CD4-positive, alpha-beta T cell treated with Interleukin-4 for 4 hours (primary cell): ENCODE results near the gene ACTN1.
A peak's percentile ranks its signal among the peaks of the same experiment; 100 is the strongest.

Experiments
- DNase-seq: peaks from one replicate; pipeline ENCODE4 v3.0.0-alpha.2; 2020

Gene ACTN1

GRCh38 chr14:68968721-68969120 lies 10.4 kb downstream of the ACTN1 start:
- DNase-seq = no peak

DNA sequence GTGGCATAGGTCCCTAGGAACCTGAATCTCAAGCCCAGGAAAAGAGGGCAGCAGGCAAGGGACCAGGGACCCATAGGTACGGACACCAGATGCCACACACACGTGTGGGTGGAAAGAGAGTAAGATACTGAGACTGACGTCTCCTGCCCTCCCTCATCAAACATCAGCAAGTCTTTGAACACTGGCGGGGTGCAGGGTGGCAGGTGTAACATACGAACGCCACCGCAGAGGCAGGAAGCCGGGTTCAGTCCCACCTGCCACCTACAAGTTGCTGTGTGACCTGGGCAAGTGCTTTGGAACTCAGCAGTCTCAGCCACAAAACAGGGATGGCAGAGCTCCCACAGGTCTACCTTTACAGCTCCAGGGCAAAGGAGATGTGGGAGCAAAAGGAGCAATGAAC lies 11.1 kb downstream of the ACTN1 start:
- peak; percentile 65 for DNase-seq

GRCh38 chr14:68967459-68967940 lies 11.6 kb downstream of the ACTN1 start:
- no peak for DNase-seq

- no peak for DNase-seq
These were observed 12.2 kb downstream of the ACTN1 start for GRCh38 chr14:68966872-68967301.

DNA sequence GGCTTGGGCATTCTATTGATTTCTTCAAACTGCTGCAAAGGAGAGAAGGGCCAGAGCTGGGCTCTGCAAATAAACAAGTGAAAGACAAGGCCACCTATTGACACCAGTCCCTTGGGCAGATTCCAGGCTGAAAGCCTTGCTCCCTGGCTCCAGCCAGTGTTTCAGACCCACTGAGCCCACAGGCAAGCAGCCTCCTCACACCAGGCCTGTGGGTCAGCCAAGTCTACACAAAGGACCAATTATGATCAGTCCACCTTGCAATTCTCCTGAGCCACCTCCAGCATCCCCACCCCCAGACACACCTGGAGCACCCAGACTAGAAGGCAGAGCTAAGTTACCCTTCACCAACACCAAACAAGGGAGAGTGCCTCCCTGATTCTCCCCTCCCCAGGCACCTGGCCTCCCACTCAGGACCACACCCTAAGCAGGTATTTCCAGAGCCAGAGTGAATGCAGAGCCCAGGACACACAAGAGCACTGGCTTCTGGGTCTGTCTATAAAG lies 13.8 kb downstream of the ACTN1 start:
- no peak for DNase-seq

DNA sequence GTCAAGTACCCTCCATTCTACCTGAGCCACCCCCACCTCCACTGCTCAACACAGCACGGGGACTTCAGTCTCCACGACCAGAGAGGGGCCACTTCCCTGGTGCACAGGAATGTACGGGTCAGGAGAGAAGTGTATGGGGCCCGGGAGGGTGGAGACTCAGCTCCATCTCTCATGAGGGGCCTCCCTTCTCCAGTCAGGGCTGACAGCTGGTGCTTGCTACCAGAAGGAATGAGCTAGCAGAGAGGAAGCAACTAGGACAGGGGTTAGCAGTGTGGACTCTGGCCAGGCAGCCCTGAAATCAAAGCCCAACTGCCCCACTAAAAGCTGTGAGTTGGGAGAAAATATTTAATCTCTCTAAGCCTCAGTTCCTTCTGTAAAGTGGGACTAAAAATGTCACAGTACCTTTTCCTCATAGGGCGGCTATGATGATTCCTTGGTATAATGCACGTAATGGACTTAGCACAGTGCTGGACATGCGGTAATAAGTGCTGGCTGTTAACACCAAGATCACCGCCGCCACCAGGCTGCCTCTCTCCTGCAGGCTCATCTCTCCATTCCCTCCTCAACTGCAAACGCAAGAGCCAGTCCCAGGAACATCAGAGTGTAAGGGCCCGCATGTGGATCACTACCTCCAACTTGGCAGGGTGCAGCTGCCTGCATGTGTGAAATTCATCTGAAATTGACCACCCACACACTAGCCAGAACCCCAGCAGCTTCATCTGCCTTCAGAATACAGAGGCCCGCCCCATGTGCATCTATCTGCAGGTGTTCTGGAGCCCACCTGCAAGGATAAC lies 14.6 kb downstream of the ACTN1 start:
- no peak for DNase-seq

DNA sequence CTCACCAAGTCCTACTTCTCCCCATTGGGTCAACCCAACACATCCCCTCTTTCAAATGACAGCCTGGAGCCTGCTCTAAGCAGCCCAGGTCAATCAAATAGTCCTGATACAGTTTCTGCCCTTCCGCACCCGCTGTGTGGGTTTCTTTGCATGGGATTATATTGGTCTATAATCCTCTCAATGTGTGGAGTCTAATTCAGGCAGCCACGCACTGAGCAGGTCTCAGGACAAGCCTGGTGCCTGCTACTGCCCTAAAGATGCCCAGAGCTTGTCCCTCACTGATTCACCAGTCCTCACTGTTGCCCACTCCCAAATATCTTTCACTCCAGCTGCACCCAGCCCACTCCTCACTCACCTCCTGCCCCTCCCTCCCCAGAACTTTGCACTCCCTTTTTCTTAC lies 16.4 kb downstream of the ACTN1 start:
- no peak for DNase-seq

- no peak for DNase-seq
These were observed 17.1 kb downstream of the ACTN1 start for GRCh38 chr14:68961781-68962584.

DNA sequence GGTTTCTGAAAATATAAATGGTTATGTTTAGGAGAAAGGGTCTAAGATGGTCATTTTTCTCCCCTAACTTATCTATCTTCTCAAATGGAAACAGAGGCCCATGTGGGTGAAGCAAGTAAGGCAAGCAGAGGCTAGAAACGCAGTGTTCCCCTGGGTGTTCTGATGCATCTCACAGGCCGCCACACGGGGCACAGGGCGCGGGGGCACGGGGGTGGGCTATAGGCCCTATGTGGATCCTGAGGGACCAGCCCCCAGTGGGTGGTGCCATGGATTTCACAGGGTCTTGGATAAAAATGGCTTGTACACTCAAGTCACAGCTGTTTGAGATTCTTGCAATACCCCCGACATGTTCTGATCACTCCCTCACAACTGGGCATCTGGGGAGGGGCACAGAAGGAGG lies 17.7 kb downstream of the ACTN1 start:
- DNase-seq = no peak

GRCh38 chr14:68960123-68960522 lies 19.0 kb downstream of the ACTN1 start:
- DNase-seq = no peak

DNA sequence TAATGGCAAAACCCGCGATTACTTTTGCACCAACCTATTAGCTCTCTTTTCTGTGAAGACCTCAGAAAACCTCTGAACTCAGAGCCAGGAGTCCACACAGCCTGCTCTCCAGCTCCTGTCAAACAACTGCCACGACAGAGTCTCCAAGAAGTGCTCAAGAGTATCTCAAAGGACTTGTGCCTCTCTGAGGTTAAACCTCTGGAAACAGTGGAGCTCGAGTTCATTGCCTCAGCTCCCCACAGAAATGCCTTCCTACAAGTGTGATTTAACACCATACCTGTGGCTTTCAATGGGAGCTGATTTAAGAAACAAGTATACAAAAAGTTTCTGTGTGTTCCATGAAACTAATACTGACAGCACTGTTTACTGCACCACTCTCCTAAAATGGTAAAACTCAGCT lies 20.1 kb downstream of the ACTN1 start:
- DNase-seq = no peak

DNA sequence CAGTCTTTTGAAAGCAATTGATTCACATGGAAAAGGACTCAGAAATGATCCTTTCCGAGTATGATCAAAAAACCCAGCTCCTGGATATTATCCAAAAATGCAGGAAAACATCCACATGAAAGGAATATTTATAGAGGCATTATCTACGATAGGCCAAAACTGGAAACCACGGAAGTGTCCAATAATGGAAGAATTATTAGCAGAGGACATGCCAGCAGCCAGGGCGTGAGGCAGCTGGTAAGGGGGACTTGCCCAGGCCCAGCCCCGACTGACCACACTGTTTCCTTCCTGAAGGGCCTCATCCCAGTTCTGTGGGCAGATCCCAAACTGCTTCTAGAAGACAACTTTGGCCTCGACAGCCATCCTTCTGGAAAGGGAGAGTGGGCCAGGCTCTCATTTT lies 20.5 kb downstream of the ACTN1 start:
- DNase-seq = no peak

- no peak for DNase-seq
These were observed 21.3 kb downstream of the ACTN1 start for GRCh38 chr14:68957775-68958174.

DNA sequence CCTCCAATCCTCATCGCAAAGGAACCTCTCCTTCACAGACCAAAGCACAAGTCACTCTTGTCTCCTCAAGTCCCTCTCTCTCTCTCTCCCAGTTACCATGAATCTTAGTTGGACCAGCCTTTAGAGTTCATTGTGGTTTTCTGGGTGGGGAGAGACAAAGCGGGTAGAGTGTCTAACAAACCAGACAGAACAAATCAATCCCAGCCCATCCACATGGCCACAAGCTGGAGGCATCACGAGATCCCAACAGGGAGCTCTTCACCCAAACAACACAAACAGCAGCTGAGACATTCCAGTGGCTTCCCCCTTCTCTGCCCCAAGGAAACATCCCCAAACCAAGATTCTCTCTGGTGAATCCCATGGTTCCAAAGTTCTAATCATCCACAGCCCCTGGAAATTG lies 22.4 kb downstream of the ACTN1 start:
- DNase-seq = no peak

- no peak for DNase-seq
These were observed 23.3 kb downstream of the ACTN1 start for GRCh38 chr14:68955851-68956179.

GRCh38 chr14:68955164-68955850 lies 23.8 kb downstream of the ACTN1 start:
- no peak for DNase-seq

- no peak for DNase-seq
These were observed 25.9 kb downstream of the ACTN1 start for GRCh38 chr14:68953196-68953555.

DNA sequence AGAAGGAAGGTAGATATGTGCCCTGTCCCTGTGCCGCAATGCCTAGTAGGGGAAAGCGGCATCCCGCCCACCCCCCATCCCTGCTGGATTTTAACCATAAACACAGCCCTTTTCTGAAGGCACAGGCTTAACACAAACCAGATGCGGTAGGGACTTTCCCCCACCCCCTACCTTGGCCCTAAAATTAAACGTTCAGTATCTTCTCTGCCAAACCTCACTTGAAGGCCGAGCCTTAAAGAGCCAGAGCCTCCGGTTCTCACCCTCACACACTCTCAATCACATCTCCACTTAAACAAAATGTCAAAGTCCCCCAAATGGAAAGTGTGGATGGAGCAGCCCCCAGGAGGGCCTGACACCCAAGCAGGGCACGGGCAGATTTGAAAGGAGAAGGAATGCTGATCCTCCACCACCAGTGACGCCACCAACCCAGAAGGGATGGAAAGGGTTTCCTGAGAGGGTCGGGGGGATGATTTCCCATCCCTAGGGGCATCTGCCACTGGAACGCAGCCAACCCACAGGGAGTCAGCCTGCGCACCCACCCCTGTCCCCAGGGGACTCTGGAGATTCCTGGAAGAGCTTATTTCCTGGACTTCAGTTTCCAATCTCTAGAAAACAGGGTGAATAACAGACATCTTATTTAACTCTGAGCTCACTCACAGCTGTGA lies 26.4 kb downstream of the ACTN1 start:
- DNase-seq = no peak

DNA sequence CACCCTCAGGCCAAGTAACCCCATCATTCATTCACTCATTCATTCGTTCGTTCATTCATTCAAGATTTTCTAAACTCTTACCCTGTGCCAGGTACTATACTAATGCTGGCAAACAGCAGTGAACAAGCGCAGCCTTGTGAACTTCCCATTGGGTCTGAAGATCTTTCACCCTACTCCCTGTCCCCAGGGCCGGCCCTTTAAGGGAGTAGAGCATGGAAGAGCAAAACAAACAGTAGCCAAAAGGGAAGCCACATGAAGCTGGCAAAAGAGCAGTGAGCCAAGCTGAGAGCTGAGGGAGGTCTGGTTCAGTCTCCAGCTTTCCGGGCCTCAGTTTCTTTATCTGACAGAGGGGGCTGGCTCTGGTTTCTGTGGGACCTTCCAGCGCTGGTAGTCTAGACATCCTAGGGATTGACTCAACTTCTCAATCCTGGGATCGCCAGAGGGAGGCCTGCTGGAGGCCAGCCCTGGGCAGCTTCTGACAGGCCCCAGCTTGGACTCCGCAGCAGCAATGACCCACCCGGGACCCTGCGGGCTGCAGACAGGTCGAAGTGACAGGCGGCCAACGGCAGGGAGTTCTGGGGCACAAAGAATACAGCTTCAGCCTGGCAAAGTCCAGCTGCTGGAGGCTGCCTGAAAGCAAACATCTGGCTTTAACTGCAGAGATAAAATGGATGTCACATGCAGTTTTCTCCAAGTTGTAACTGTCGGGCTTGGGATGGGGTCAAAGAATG lies 27.1 kb downstream of the ACTN1 start:
- no peak for DNase-seq

- no peak for DNase-seq
These were observed 27.9 kb downstream of the ACTN1 start for GRCh38 chr14:68951035-68951797.

- DNase-seq = no peak
These were observed 29.0 kb downstream of the ACTN1 start for GRCh38 chr14:68950111-68950510.

DNA sequence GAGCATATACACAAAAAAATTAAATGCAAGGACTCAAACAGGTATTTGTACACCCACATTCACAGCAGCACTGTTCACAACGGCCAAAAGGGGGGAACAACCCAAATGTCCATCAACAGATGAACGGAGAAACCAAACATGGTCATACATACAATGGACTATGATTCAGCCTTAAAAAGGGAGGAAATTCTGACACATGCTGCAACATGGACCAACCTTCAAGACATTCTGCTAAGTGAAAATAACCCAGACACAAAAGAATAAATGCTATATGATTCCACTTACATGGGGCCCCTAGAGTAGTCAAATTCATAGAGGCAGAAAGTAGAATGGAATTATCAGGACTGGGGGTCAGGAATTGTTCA lies 29.5 kb downstream of the ACTN1 start:
- no peak for DNase-seq
